ENCODE data around the gene NUP93.

Gene NUP93

GRCh38 chr16:56729735-56730662, at the start of gene NUP93:
NUP93 (plus strand) TSS chr16:56730129; CDS start chr16:56748248, 18,119 bp downstream.
- peak; percentile 98 for DNase-seq (ENCODE audit: low spot score)

GRCh38 chr16:56681939-56682702, 47.8 kb upstream of the NUP93 start, which contains the start of gene MT1X:
MT1X (plus strand) TSS chr16:56682470; CDS start chr16:56682541, 71 bp downstream.
- DNase-seq (ENCODE audit: low spot score), result peak; percentile 98

GRCh38 chr16:56682703-56683397, 47.1 kb upstream of the NUP93 start:
- DNase-seq (ENCODE audit: low spot score), result no peak

DNA sequence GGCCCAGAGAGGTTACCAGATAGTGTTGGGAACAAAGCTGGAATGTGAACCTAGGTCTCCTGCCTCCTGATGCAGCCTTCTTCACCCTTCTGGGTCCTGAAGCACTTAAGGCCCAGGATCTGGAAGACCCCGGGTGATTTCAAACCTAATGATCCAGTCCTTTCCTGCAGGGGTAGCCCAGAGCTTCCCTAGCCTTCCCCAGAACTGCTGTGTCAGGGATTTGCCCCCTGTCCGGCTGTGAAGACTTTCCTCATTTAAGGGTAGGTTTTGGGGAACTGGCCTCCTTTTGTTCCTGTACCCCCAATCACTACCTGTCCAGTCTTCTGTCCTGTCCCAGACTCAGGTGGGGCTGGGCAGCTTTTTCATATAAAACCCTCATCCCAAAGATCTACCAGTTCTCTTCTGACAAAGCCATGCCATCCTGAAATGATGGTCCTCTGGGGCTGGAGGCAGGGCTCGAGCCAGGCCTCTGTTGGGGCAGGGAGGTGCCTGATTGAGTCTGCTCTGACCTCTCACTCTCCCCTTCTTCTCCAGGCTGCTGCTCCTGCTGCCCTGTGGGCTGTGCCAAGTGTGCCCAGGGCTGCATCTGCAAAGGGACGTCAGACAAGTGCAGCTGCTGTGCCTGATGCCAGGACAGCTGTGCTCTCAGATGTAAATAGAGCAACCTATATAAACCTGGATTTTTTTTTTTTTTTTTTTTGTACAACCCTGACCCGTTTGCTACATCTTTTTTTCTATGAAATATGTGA, 46.3 kb upstream of the NUP93 start:
- no peak for DNase-seq (ENCODE audit: low spot score)

DNA sequence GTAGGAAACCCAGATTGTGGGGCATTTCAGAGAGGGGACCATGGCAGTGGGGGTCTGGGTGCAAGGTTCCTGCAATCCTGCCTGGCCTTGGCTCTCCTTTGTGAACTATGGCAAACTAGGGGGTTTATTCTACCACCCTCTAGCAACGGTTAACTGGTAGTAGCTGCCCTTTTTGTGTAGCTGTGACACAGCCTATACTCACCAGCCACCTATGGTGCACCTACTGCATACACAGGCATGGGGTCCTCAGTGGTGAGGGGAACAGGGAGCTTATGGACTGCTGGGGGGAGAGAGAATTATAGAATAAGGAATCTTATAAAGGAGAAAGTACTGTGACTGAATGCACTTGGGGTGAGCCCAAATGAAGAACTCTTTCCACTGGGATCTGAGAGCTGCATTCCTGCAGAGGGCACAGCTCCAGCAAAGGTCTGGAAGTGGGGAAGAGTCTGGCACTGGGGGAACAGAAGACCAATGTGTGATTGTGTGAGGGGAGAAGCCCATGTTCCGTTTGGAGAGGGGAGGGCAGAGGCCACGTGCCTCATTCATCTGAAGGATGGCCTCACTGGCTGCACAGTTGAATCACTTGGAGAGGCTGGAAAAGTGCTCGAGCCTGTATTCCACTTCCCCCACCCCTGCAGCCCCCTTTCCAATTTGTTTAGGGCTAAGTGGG, 45.5 kb upstream of the NUP93 start:
- peak; percentile 19 for DNase-seq (ENCODE audit: low spot score)

DNA sequence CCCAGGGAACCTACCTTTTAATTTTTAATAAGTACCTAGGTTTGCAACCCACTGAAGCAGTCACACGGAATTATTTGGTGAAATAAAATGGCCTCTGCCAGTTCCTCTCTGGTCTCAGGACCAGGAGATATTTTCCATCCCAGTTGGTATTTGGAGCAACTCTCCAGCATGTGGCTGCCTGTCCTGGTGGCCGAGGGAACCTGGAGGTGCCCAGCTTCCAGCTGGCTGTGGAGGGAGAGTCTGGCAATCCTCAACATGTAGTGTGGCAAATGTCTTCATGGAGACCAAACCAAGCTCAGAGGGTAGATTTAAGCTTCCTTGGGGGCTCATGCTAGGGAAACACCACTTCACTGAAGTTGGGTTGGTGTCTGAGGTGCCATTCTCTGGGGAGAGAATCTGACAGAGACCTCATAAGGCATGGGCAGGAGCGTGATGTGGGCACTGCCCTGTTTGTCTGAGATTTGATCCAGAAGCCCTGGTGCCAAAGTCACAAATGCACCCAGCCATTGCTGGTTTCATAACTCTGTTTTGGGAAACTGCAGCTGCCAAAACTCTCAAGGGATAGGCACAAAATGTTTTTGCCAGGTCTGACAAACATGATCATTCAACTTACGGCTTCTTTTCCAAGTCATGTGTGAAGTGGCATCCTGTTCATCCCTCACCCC, 44.9 kb upstream of the NUP93 start:
- DNase-seq (ENCODE audit: low spot score), result no peak

DNA sequence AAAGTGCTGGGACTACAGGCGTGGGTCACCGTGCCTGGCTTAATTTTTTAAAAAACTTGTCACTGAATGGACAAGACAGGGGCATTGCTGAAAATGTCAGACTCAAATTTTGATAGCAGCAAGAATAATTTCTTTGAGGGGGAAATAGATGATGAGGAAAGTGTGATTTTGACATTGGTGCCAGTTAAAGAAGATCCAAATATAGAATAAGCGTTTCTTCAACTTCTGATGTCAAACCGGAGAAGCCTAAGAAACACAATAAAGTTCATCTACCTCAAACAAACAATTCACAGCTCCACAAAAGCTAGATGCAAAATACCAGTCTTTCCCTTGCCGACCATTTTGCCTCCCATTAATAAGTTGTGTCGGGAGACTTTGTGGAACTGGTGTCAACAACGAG, 43.2 kb upstream of the NUP93 start:
- DNase-seq (ENCODE audit: low spot score), result no peak

- DNase-seq (ENCODE audit: low spot score), result no peak
These were observed 41.2 kb upstream of the NUP93 start for GRCh38 chr16:56688762-56689161.

DNA sequence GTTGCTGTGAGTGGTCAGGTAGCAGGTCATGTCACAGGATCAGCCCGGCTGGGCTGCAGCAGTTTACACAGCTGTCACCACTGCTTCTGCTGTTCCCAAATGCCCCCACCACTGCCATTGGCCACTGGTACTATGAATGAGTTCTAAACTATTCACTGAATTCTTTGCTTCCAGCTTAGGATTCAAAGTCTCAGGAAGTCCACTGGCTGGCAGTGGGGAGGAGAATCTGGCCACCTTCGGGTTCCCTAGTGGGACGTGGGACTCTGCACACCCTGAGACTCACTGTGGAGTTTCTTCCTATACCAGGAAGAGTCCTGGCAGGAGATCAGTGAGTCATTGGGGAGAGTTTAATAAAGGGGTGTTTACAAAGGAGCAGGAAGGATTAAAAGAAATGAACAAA, 40.8 kb upstream of the NUP93 start:
- no peak for DNase-seq (ENCODE audit: low spot score)

DNA sequence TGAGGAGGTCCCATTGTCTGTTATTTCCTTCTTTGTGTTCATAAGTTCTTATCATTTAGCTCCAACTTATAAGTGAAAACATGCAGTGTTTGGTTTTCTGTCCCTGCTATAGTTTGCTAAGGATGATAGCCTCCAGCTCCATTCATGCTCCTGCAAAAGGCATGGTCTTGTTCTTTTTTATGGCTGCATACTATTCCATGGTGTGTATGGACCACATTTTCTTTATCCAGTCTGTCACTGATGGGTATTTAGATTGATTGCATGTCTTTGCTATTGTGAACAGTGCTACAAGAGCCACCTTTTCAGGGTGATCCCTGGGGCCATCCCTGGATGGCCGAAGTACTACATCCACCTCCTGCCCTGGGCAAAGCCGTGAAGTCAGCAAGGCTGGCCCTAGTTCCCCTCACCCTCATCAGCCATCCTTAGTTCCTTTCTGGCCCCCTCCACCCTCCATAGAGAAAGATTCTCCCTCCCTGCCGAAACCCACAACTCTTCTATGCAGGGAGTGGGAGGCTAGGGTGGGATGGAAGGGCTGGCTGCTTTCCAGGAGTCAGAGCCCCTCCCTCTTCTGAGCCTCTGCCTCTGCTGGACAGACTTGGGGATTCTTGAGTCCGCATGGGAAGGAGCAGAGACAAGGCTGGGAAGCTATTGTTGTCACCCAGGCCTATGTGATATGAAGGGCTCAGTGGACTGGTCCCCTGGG, 39.4 kb upstream of the NUP93 start:
- no peak for DNase-seq (ENCODE audit: low spot score)

GRCh38 chr16:56691885-56692284, 38.0 kb upstream of the NUP93 start:
- peak; percentile 24 for DNase-seq (ENCODE audit: low spot score)

DNA sequence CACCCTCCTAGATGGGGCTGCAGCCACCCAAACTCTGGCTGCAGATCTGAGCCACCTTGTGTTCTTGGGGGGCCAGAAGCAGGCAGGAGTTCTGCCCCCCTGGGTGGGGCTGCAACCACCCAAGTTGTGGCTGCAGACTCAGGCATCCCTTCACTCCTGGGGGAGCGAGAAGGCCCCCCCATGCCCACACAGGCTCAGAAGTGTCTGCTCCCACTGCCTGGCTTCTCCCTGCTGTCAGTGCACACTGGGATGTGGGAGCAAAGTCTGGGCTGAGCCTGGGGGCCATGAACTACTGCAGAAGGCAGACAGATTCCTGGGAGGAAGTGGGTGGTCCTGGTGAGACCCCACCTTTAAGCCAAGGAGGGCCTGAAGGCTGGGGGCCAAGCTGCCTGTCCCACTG, 34.7 kb upstream of the NUP93 start:
- DNase-seq (ENCODE audit: low spot score), result no peak

GRCh38 chr16:56697456-56698155, 32.3 kb upstream of the NUP93 start:
- DNase-seq (ENCODE audit: low spot score), result no peak

DNA sequence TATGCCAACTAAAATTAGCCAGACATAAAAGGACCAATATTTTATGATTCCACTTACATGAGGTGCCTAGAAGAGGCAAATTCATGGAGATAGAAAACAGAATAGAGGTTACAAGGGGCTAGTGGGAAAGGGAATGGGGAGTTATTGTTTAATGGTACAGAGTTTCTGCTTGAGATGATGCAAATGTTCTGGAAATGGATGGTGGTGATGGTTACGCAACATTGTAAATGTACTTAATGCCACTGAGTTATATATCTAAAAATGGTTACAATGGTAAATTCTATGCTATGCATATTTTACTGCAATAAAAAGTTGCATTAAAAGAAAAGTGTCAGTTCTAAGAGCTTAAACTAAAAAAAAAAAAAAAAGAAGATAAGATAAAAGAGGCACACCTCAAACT, 29.7 kb upstream of the NUP93 start:
- no peak for DNase-seq (ENCODE audit: low spot score)

GRCh38 chr16:56700631-56701030, 29.3 kb upstream of the NUP93 start:
- no peak for DNase-seq (ENCODE audit: low spot score)

- DNase-seq (ENCODE audit: low spot score), result no peak
These were observed 28.4 kb upstream of the NUP93 start for GRCh38 chr16:56701534-56701933.

DNA sequence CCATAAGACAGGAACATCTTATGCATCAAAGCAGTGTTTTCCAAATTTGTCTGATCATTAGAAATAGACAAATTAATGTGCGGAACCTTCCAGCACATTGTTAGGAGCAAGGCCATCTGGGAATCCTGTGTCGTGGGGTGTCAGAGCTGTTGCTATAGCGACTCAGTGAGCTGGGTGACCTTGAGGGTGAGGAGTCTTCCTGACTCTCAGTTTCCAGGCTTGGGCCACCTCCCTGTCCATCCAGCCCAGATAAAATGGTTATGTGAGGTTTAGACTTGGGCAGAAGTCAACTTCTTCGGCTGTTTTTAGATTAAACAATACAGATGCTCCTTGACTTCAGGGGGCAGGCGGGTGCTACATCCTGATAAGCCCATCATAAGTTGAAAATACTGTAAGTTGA, 27.1 kb upstream of the NUP93 start:
- DNase-seq (ENCODE audit: low spot score), result no peak

DNA sequence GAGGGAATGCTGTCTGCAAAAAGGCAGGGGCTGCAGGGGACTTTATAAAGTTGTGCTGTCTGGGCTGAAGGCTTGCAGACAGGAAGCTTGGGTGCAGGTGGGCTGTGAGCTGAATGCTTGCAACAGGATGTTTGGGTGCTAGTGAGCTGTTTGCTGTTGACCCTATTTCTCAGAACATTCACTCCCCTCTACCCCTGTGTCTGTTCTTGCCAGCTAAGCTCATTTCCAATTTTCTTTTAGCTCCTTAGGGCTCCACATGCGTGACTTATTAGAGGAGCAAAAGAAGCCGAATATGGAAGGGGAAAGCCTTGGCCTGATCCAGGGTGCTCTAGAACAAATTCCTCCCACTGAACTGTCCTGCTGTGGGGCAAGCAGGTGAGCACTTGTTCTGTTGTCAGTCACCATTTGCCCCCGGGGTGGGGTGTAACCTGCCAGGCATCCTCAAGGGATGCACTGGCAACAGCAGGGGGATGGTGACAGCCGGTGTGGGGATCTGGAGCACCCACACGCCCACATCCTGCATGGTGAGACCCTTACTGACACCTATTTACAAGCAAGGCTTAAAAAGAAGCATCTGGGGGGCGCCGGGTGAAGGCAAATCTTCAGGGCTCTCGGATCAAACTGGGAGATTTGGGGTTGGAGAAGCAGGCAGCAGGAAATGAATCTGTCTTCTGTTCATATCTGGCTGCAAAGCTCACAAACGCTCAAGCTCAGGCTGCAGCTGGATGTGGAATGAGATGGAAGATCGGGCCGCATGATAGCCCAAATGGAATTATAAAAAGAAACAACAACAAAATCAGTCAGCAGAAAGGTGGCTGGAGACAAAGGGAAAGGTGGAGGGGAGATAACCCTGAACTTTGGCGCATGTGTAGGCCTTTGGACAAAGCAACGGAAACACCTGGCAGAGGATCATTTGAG, 21.1 kb upstream of the NUP93 start:
- no peak for DNase-seq (ENCODE audit: low spot score)

Data from GM03348 (cell line).